Measurements from ENCODE around the gene SPAG9.

- TF ChIP-seq, protein P1, sequence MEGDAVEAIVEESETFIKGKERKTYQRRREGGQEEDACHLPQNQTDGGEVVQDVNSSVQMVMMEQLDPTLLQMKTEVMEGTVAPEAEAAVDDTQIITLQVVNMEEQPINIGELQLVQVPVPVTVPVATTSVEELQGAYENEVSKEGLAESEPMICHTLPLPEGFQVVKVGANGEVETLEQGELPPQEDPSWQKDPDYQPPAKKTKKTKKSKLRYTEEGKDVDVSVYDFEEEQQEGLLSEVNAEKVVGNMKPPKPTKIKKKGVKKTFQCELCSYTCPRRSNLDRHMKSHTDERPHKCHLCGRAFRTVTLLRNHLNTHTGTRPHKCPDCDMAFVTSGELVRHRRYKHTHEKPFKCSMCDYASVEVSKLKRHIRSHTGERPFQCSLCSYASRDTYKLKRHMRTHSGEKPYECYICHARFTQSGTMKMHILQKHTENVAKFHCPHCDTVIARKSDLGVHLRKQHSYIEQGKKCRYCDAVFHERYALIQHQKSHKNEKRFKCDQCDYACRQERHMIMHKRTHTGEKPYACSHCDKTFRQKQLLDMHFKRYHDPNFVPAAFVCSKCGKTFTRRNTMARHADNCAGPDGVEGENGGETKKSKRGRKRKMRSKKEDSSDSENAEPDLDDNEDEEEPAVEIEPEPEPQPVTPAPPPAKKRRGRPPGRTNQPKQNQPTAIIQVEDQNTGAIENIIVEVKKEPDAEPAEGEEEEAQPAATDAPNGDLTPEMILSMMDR (conservative IDR thresholded peaks at IDR 0.05; ENCODE audit: low read depth, low read length), result peak; percentile 61; the same call in 1 of the 2 replicates
- TF ChIP-seq EZH2 (IDR thresholded peaks at IDR 0.05; ENCODE audit: low read length, unreplicated experiment) (no peak), EZH2phosphoT487 (IDR thresholded peaks at IDR 0.05; ENCODE audit: borderline replicate concordance, low read length) (no peak)
Measured at GRCh38 chr17:51119415-51120356, 982 bp downstream of the SPAG9 start.
